Right renal pelvis (tissue), 4 donors: Measurements from ENCODE around the gene GARNL3. TPM values are rescaled to one million over a fixed set of nuclear protein-coding genes. Genes with fewer than 3 reads are reported as not detected.

Source experiments
- DNase-seq, 4 donors: peaks; one replicate each; pipeline ENCODE4 v3.0.0-alpha.2; 2013; ENCODE audit warnings: low read depth in 4 of 4, low spot score in 3 of 4, missing footprints in 1 of 4
- polyA plus RNA-seq, 4 donors: library from polyadenylated mRNA; unstranded; fragments of 120-200 nt; gene quantifications; one replicate each; pipeline ENCODE4 v1.2.1, GENCODE V29; 2013; ENCODE audit not compliant: insufficient read length in 4 of 4

Gene GARNL3
- polyA plus RNA-seq, 4 donors = 13.0 to 15.2 (median 14.3) TPM

DNA sequence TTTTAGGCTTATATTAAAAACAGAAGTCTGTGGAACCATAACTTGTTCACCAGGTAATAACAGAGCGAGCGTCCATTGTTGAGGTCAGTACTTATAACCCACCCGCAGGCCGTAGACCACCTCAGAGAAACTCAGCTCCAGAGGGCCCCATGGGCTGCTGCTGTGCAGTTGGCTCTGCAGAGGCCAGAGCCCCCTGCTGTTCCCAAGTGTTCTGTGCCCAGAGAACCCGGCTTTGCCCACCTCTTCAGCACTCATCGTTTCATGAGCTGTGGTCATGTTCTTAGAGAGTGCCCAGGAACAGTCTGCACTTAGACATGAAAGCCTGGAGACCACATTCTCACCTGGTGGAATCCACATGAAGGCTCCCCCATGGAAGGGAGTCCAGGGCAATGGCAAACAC, 82.0 kb downstream of the GARNL3 start:
- DNase-seq = no peak

DNA sequence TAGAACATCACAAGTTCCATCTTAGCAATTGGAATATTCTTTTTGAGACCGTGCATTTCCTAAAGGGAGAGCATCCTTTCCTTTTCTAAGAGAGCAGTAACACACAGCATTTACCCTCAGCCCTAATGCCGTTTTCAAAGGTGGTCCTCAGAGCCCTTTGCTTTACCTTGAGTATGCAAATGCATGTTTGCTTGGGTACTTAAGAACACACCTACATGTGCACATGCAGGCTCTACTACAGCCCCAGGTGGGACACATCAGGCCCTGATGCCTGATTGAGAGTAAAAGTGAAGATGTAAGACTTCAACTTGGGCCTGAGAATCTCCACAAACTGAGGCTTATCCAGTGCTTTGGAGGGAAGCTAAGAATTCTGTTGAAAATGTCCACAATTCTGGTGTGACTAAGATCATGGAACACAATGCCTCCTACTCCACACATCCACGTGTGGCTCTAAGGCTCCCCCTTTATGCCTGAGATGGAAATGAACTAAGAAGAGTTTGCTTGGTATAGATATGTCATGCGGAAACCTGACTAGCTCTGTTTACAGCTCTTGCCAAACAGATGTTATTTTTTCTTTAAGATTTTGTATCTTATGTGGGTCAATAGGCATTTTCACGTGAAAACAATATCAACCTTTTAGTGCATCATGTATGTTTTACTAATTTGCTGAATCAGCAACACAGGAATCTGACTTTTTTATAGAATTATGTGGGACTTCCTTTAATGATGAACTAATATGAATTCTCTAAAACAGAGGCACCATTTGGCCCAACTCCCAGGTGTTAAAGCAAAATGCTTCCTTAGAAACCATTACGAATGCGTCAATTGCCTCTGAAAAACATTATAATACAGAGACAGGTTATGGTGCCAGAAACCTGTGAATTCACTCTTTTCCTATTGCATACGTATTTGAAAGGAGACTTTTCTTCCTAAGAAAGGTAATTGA, 83.5 kb downstream of the GARNL3 start:
- DNase-seq = no peak

DNA sequence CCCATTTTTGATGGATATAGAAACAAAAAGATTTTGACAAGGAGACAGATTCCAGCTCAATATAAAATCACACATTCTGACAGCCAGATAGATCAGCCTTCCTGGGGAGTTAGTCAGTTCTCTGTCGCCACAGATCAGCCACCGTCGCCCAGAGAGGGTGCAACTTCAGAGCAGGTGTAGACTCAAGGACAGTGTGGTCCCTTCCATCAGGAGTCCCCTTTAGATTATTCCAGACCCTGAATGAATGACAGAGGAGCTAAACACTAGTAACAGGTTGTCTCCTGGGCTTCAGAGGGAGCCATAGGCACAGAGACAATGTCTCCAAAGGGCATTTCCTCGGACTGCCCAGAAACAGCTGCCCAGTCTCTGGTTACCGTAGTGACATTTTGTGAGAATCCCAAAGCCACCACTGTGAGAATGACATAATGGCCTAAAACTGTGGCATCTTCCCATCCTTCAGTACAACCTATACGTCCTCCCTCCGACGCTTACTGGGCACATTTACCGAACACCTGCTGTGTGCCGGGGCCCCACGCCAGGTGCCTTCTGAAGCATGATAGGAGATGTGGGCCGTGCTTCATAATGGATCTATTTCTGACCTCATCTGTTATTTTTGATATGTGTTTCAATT, 85.0 kb downstream of the GARNL3 start:
- no peak for DNase-seq

DNA sequence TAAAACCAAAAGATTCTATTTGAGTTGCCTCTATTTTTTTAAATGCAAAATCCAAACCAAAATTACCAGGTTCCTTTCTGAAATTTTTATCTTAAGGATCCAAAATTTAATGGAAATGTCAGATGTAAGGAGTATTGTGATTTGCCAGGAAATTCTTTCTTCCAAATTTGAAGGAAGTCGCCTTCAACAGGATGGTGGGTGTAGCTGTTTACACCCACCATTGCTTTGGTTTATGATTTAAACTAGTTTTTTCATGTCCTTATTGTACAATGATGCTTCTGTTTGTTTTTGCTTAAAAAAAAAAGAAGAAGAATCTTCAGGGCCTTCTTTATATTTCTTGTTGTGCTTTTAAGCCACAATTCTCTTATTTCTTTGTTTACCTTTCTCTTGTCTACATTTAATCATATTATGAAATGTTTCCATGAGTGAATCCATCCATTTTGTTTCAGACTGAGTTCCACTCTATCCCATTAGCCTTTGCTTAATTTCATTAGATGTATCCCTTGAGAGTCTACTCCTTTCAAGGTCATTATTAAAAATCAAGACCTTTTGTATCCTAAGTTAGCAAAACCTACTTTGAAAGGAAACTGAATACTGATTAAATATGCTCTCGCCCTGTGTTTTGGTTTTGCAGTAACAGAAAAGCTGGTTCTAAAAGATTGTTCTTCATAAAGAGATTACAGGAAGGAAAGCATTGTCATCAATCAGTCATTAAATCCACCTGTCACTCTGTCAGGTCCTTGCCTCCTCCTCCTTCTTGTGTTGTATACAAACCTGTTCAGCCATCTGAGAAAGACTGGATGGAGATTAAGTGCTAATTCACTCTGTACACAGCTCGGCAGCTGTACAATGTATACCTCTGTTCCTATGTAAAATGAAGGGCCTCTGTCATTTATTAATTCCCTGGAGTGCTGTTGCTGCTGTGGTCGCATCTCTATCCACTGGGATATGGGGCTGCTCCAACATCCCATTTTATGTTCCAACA, 86.9 kb downstream of the GARNL3 start:
- DNase-seq = no peak

DNA sequence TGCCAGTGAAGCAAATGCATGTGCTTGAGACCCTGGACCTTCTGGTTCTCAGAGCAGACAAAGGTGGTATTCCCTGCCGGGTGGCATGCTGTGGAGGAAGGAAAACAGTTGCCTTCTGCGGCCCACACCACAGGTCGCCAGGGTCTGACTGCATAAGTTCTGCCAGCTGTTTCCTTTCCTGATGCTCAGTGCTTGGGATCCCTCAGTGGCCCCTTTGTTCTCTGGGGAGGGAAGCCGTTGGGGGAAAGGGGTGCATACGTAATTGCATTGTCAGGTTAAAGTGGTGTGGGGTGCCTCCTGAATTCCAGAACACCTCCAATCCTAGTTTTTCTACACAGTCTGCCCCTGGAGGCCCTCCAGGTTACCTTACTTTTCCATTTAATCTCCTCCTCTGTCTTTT, 89.3 kb downstream of the GARNL3 start:
- DNase-seq = no peak

DNA sequence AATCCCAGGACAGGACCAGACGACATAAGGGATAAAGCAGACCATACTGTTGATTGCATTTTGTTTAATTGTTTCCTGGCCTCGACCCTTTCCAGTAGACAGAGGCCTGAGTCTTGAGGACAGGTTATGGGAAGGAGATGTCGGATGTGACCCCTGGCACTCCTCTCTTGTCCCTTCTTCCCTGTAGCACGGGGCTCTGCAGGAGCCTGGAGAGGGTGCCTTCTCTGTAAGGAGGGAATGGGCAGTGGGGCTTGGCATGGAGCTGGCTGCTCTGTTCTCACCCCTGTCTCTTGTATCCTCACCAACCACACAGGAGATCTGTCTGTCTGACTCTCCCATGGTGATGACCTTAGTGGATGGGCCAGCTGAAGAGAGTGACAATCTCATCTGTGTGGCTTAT, 92.3 kb downstream of the GARNL3 start:
- no peak for DNase-seq

DNA sequence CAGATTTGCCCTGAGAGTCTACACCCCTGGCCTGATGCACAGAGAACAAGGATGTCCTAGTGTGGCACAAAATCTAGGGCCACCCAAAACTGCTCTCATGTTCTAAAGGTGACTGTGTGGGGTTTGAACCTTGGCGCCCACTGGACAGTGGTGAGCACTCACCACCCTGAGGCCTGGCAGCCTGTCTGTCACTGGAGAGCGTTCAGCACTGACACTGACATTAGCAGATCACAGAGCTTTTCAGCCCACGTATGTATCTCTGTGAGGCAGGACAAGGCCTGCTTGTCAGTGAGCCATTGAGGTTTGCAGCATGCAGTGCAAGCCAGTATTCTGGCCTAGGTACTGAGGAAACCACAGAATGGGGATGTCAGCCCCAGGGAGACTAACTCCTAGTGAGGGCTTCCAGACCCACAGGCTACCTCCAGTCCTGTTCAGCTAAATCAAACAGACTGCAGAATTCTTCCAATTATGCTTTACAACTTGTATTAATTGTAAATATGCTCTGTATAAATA, 93.5 kb downstream of the GARNL3 start:
- no peak for DNase-seq

DNA sequence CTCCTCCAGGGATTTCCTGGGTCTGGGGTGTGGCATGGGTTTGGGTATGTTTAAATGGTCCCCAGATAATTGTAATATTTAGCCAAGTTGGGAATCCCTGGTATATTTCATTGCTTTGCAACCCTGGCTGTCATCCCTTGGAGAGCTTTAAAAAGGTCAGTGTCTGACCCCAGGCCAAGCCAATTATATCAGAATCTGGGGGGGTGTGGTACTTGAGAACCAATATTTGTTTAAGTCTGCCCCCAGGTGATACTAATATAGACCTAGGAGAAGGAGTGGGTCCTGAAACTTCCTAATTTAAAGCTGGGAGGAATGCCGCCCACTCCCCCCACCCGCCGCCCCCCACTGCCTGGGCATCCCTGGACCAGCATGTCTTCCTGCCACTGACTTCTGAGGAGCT, 94.2 kb downstream of the GARNL3 start:
- DNase-seq = no peak

DNA sequence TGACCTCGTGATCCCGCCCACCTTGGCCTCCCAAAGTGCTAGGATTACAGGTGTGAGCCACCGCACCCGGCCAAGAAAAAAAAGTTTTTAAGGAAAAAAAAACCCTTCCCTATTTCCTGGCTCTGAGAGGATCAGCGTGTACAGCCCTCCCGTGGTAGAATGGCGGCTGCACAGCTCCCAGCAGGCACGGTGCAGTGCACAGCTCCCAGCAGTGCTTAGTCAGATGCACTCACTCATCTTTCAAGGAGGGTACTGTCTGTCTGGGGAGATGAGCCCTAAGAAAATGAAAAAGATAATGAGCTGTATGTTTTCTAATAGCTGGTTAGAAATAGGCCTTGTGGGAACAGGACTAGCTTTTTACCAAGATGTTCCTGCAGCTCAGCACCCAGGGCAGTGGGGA, 95.7 kb downstream of the GARNL3 start:
- DNase-seq = no peak

DNA sequence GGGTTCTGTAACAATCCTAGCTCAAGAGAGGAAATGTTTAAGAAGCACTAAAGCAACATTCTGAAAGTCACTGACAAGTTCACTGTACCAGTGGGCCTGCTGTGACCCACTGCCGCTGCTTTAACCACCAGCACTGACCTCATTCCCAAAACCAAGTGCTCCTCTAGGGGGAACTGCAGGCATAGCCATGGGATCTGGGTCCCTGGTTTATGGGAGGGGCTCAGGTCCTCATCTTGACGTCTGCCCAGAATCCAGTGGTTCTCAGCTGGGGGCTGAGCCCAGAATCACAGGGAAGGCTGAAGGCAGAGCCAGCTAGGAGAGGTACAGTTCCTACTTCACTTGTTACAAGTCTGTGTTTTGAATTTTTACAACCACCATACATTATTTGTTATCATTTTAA, 96.3 kb downstream of the GARNL3 start:
- no peak for DNase-seq

DNA sequence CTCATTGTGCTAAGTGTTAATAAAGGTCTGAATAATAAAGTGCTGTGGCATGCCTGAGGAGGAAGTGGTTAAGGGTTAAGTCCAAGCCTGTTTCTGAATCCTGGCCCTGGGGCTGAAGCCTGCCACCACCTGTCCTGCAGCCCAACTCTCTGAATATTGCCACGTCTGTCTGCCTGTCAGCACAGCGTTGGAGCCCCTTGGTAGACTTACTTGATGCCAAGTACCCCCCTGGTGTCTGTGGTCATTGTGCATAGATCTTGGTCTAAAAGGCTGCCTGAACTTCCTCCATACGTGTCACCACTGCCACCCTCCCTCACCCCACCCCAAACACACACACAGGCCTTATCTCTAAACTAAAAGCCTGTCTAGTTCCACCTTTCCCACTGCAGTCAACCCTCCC, 97.0 kb downstream of the GARNL3 start:
- no peak for DNase-seq

DNA sequence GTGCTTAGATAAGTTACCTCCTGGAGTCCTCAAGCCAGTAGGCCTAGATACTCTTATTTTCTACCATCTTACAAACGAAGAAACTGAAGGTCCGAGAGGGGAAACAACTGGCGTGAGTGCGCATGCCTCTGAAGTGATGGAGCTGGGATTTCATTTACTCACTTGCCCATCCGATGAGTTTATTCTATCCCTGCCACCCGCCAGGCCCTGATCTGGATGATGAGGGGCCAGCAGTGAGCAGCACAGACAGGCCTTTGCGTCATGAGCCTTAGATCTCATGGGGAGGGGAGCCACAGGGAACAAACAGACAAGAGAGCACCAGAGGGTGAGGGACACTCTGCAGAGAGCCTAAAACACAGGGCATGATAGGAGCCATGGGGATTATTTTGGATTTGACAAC, 98.3 kb downstream of the GARNL3 start:
- DNase-seq = no peak

DNA sequence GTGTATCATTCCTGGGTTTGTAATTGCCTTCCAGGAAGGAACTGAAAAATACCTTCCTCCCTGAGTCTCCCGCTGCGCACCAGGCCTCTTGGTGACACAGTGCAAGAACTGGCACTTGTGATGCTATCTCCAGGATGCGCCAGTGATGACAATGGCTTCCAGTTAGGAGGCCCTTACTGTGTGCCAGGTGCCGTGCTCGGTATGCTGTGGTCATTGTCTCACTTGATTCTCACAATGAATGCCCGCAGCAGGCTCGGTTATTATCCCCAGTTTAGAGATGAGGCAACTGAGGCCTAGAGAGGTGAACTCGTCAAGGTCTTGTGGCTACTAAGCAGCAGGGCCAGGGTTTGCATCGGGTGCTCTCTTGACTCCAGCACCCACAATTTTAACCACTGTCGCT, 100.9 kb downstream of the GARNL3 start:
- DNase-seq = no peak

DNA sequence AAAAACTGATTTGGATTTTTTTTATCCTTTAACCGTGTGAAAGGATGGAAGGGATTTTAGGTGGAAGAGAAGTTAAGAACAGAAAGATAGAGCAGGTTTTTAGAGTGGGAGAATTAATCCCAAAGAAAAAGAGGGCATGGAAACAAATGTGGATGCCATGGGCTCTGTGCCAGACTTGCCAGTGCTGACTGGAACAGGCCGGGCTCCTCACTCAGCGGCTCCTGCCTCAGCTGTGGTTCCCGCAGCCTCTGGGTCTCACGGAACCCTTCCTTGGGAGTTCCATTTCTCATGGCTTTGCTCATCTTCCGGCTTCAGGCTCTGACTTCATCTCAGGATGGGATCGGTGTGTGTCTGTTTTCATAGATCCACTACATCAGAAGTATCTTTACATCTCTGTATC, 102.0 kb downstream of the GARNL3 start:
- no peak for DNase-seq

DNA sequence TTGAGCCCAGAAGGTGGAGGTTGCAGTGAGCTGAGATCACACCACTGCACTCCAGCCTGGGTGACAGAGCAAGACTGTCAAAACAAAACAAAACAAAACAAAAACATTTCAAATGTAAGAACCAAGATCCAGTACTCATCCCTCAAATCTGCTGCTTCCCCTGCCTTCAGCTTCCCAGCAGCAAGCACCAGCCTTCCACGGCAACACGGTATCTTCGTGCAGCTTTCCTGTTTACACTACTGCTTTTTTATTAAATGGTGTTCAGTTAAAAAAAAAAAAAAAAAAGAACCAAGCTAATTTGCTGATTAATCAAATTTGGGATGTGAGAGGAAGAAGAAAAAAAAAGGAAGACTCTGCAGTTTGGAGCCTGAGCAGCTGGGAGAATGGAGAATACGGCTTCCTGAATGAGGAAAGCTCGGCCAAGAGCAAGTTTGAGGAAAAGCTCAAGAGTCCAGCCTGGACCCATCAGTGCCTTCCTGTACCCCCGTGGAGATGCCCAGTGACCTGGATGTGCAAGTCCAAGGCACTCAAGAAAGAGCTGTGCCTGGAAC, 104.4 kb downstream of the GARNL3 start:
- DNase-seq = no peak

DNA sequence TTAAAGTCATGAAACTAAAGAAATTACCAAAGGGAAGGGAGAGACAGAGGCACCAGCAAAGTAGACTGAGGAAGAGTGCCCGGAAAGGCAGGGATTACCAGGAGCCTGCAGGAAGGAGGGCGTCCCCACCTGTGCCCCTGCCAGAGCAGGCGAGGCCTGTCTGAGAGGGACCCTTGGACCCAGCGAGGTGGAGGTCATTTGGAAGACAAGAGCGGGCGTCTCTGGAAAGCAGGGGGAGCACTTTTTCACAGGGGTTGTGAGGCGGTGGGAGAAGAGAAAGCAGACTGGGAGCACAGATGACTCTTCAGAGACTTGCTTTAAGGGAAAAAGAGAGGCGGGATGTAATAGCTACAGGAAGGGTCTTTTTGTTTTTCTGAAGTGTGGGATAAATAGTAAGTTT, 104.9 kb downstream of the GARNL3 start:
- no peak for DNase-seq

DNA sequence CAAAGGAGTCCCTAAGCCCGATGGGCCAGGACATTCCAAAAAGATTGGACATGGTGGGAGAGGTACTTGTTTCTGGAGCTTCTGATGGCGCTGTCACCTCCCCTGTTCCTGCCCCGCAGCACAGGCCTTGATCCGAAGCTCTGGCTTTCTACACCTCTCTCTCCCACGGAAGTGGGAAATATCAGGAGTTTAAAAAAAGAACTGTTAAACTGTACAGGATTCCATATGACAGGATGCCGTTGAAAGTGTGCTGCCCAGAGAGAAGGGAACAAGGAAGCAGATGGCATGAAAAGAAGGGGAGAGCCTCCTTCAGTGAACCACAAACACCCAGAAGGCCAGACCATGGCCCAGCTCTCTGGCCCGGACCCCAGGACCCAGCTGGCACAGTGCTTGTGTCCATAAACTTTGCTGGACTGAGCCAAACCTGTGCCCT, 105.6 kb downstream of the GARNL3 start:
- no peak for DNase-seq

DNA sequence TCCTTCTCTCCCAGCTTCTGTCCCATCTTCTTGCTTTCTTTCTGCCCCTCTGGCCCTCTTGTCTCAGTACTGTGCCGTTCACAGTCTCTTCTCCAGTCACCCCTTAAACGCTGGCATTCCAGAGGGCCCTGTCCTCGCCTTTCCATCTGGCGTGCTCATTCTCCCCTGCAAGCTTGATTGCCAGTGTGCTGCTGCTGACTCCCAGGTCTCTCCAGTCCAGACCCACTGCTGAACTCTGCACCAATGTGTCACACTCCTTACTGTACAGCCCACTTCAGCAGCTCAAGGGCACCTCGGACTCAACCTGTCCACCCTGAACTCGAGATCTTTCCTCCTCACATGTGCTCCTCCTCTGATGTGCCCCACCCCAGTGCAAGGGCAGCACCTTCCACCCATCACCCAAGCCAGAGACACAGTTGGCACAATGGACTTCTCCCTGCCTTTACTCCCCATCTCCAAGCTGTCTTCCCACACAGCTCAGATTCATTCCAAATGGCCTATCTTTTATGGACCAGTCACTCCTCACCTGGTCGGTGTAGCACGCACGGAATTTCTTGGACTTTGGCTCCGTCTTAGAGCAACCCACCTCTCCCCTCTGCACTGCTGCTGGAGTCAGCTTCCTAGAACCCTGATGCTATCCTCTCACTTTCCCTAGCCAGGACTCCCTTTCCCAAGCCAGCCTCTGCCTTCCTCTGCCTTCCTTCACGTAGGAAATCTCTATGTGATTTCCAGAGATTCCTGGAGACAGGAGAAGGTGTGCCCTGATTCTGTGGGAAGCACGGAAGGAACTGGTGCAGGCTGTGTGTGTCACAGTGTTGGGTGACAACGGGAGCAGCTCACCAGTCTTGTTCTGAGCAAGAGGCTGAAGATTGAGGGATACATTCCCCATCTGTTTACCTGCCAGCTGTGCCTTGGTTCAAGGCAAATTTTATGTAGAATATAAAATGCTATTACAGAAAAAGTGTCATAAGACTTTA, 106.4 kb downstream of the GARNL3 start:
- no peak for DNase-seq

DNA sequence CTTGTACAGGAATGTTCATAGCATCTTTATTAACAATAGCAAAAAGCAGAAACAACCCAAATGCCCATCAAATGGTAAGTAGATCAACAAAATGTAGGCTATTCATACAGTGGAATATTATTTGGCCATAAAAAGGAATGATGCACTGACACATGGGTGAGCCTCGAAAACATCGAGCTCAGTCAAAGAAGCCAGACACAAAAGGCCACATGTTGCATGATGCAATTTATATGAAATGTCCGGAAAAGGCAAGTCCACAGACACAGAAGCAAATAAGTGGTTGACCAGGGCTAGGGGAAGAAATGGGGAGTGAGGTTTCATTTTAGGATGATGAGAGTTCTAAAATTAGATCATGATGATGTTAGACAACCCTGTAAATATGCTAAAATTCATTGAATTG, 115.9 kb downstream of the GARNL3 start:
- no peak for DNase-seq
